ENCODE results near the gene SERGEF. TPM values are rescaled to one million over a fixed set of nuclear protein-coding genes. Genes with fewer than 3 reads are reported as not detected.

The SERGEF gene
- polyA plus RNA-seq, 1 of the 3 experiments (the other 2 are of a cell fraction), result 23.1 TPM

GRCh38 chr11:17783878-17784277, 229.0 kb downstream of the SERGEF start:
- Histone ChIP-seq H3F3A (replicated peaks; ENCODE audit: insufficient read depth) (no peaks in the 10 kb centered on the region), H3K4me2 (no peak overlapping the region), H3K27ac (ENCODE audit: low read depth in 2 of 2, low read length in 1 of 2) (no peak overlapping the region), H3K9me2 (no peaks in the 10 kb centered on the region), H3K9ac (no peak overlapping the region), H3K9me3 (no peaks in the 10 kb centered on the region), H4K20me1 (ENCODE audit: insufficient read depth) (no peaks in the 10 kb centered on the region), H3K36me3 (replicated peaks in 1 of 2; ENCODE audit: control insufficient read depth in 1 of 2, insufficient read depth in 2 of 2, low read length in 1 of 2) (no peaks in the 10 kb centered on the region), H3K4me3 (ENCODE audit: low read depth in 2 of 2, low read length in 1 of 2) (no peak overlapping the region), H3K79me2 (ENCODE audit: insufficient read depth) (no peaks in the 10 kb centered on the region), H3K4me1 (ENCODE audit: control insufficient read depth in 1 of 2, insufficient read depth in 2 of 2, low read depth in 1 of 2, low read length in 1 of 2) (no peaks in the 10 kb centered on the region), H2AFZ (ENCODE audit: low read depth) (no peak overlapping the region), H3K27me3 (ENCODE audit: insufficient read depth) (no peaks in the 10 kb centered on the region)
- CTCF ChIA-PET, result interaction anchor here (1.0 to 1.6 kb wide), 2 partner anchors 11 to 195 kb away, joined by 4 read pairs; no protein-coding TSS in a partner anchor
- DNase-seq, result no peak
- 75% methylated on average over 3 of the region's 4 CpGs for WGBS (ENCODE audit: low lambda C conversion rate)
- TF ChIP-seq NRF1 (IDR thresholded peaks at IDR 0.05; ENCODE audit: low read depth, low read length), result no peak
- POLR2A ChIA-PET, result no interaction called here

DNA sequence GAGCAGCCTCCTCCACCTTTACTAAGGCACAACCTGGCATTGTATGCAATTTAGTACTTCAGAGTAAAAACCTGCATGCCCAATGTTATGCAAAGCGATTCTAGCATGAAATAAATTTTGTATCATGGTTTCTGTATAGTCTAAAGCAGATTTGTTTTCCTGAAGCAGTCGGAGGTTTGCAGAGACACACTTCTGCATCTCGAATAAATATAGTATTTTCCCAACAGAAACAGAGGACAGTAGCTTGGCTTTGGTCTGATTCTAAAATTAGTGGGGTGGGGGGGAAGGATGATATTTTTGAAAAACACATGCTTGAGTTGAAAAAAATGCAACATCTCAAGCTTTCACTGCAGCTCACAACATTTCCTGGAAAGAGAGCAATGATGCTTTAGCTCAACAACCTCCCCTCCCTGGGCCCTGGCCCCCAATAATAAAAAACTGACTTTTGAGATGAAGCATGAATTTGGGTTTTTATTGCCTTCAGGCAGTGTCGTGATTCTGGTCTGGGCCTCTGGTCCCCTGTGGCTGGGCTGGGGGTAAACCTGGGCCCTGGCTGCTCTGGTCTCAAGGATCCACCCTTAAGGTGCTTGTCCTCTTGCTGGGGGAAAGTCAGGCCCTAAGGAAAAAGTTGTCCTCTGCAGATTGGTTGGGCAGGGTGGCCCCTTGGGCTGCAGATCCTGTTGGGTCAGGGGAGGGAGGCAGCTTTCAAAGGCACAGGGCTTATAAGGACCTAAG, 230.1 kb downstream of the SERGEF start:
- Histone ChIP-seq H3K79me2 (ENCODE audit: insufficient read depth) (no peaks in the 10 kb centered on the region), H3K4me2 (no peak overlapping the region), H3K36me3 (replicated peaks in 1 of 2; ENCODE audit: control insufficient read depth in 1 of 2, insufficient read depth in 2 of 2, low read length in 1 of 2) (no peaks in the 10 kb centered on the region), H2AFZ (ENCODE audit: low read depth) (no peak overlapping the region), H3K9ac (no peak overlapping the region), H3K27me3 (ENCODE audit: insufficient read depth) (no peaks in the 10 kb centered on the region), H3K4me3 (ENCODE audit: low read depth in 2 of 2, low read length in 1 of 2) (no peak overlapping the region), H3K9me2 (no peaks in the 10 kb centered on the region), H3K4me1 (ENCODE audit: control insufficient read depth in 1 of 2, insufficient read depth in 2 of 2, low read depth in 1 of 2, low read length in 1 of 2) (no peaks in the 10 kb centered on the region), H3K9me3 (no peaks in the 10 kb centered on the region), H4K20me1 (ENCODE audit: insufficient read depth) (no peaks in the 10 kb centered on the region), H3K27ac (ENCODE audit: low read depth in 2 of 2, low read length in 1 of 2) (no peak overlapping the region), H3F3A (replicated peaks; ENCODE audit: insufficient read depth) (no peaks in the 10 kb centered on the region)
- CTCF ChIA-PET, result interaction anchor here (0.9 to 1.8 kb wide), 3 partner anchors 19 to 196 kb away, joined by 3 to 4 read pairs (median 4); no protein-coding TSS in a partner anchor
- TF ChIP-seq TAF1 (IDR thresholded peaks at IDR 0.05; ENCODE audit: borderline replicate concordance, low read depth, low read length), result no peak
- no peak for TF ChIP-seq MEF2A (IDR thresholded peaks at IDR 0.05; ENCODE audit: borderline replicate concordance, low read depth)
- TF ChIP-seq, protein P1, sequence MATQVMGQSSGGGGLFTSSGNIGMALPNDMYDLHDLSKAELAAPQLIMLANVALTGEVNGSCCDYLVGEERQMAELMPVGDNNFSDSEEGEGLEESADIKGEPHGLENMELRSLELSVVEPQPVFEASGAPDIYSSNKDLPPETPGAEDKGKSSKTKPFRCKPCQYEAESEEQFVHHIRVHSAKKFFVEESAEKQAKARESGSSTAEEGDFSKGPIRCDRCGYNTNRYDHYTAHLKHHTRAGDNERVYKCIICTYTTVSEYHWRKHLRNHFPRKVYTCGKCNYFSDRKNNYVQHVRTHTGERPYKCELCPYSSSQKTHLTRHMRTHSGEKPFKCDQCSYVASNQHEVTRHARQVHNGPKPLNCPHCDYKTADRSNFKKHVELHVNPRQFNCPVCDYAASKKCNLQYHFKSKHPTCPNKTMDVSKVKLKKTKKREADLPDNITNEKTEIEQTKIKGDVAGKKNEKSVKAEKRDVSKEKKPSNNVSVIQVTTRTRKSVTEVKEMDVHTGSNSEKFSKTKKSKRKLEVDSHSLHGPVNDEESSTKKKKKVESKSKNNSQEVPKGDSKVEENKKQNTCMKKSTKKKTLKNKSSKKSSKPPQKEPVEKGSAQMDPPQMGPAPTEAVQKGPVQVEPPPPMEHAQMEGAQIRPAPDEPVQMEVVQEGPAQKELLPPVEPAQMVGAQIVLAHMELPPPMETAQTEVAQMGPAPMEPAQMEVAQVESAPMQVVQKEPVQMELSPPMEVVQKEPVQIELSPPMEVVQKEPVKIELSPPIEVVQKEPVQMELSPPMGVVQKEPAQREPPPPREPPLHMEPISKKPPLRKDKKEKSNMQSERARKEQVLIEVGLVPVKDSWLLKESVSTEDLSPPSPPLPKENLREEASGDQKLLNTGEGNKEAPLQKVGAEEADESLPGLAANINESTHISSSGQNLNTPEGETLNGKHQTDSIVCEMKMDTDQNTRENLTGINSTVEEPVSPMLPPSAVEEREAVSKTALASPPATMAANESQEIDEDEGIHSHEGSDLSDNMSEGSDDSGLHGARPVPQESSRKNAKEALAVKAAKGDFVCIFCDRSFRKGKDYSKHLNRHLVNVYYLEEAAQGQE (IDR thresholded peaks at IDR 0.05; ENCODE audit: low read depth, low read length), result no peak
- no peak for TF ChIP-seq IRF3 (IDR thresholded peaks at IDR 0.05; ENCODE audit: low read depth, low read length)
- TF ChIP-seq SMC3 (IDR thresholded peaks at IDR 0.05; ENCODE audit: low read depth, low read length), result no peak
- TF ChIP-seq MXI1 (IDR thresholded peaks at IDR 0.05; ENCODE audit: low read depth, low read length), result no peak
- no peak for TF ChIP-seq CHD2 (IDR thresholded peaks at IDR 0.05; ENCODE audit: low read length, partially characterized antibody)
- no peak for TF ChIP-seq RCOR1 (IDR thresholded peaks at IDR 0.05; ENCODE audit: low read length)
- no peak for TF ChIP-seq MAX (IDR thresholded peaks at IDR 0.05; ENCODE audit: low read depth)
- TF ChIP-seq NFIC (IDR thresholded peaks at IDR 0.05; ENCODE audit: borderline replicate concordance), result no peak
- TF ChIP-seq SIN3A (IDR thresholded peaks at IDR 0.05; ENCODE audit: borderline replicate concordance, low read depth, low read length), result no peak
- no peak for TF ChIP-seq FOXM1 (IDR thresholded peaks at IDR 0.05; ENCODE audit: low read depth)
- TF ChIP-seq RFX5 (IDR thresholded peaks at IDR 0.05; ENCODE audit: low read length), result no peak
- no peak for TF ChIP-seq JUND (IDR thresholded peaks at IDR 0.05)
- 63% methylated on average over 4 of the region's 4 CpGs for WGBS (ENCODE audit: low lambda C conversion rate)
- no peak for DNase-seq
- POLR2A ChIA-PET, result no interaction called here

Data from SK-N-SH (cell line).